Measurements from ENCODE around the gene C11orf24. TPM values are rescaled to one million over a fixed set of nuclear protein-coding genes. Genes with fewer than 3 reads are reported as not detected.

Gene C11orf24
- total and polyA plus RNA-seq, 9 of the 15 experiments (the other 6 are each of a cell fraction or from before 2014, with no cell fraction given) = 2.0 to 65.2 (median 32.5) TPM

DNA sequence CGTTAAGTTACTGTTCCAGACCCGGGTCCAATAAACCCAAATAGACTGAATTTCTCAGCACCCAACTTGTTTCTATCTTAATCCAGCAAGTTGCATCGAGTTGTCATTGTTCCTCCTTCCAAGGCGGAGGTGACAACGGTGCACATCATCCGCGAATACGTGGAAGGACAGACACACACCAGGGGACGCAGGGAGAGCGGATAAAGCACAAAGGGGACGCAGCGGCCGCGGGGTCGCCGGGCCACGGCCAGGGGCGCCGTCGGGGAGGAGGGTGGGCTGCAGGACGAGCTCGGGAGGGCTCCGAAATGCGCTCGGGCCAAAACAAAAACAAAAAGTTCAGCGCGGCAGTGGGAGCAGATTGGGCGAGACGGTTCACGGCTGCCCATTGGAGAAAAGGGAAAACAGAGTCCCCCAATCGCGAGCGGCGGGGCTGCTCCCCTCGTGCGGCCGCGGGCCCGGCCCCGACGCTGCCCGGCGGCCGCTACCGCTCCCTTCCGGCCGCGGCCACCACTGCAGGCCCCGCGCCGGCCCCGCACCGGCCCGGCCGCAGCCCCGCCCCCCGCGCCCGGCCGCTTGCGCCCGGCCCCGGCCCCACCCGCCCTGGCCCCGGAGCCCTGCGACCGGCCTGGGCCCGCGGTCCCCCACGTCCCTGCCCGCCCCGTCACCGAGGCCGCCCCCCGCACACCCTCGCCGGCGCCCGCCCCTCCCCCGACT, 59.2 kb downstream of the C11orf24 start (continued):
- TF ChIP-seq, protein P1, sequence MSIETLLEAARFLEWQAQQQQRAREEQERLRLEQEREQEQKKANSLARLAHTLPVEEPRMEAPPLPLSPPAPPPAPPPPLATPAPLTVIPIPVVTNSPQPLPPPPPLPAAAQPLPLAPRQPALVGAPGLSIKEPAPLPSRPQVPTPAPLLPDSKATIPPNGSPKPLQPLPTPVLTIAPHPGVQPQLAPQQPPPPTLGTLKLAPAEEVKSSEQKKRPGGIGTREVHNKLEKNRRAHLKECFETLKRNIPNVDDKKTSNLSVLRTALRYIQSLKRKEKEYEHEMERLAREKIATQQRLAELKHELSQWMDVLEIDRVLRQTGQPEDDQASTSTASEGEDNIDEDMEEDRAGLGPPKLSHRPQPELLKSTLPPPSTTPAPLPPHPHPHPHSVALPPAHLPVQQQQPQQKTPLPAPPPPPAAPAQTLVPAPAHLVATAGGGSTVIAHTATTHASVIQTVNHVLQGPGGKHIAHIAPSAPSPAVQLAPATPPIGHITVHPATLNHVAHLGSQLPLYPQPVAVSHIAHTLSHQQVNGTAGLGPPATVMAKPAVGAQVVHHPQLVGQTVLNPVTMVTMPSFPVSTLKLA (conservative IDR thresholded peaks at IDR 0.05) = peak; percentile 77 to 87
- TF ChIP-seq ZNF785 (CRISPR knock-in tag; IDR thresholded peaks at IDR 0.05) = peak; percentile 73
- TF ChIP-seq MXI1 (IDR thresholded peaks at IDR 0.05; ENCODE audit: low read depth, low read length) = 0 out of 2 replicates have a peak, but pooled peaks have one; percentile 19
- peak; percentile 61 for TF ChIP-seq HMGN3 (IDR thresholded peaks at IDR 0.05; ENCODE audit: borderline replicate concordance, extremely low read depth, insufficient read length, low read depth, low read length)
- TF ChIP-seq ZBTB9 (CRISPR knock-in tag; IDR thresholded peaks at IDR 0.05) = 0 out of 2 replicates have a peak, but pooled peaks have one; percentile 46
- TF ChIP-seq HDAC1 (IDR thresholded peaks at IDR 0.05) = peak in 1 of 2 experiments; percentile 72; a peak in 2 of 4 replicates
- TF ChIP-seq TRIM24 (IDR thresholded peaks at IDR 0.05) = peak in 1 of 2 experiments; percentile 39; a peak in 1 of 4 replicates
- TF ChIP-seq RBFOX2 (IDR thresholded peaks at IDR 0.05; ENCODE audit: low read depth, low read length) = peak; percentile 73
- TF ChIP-seq ERF (CRISPR knock-in tag; IDR thresholded peaks at IDR 0.05) = no peak
- TF ChIP-seq ATF6 (CRISPR knock-in tag; IDR thresholded peaks at IDR 0.05) = no peak
- TF ChIP-seq BCOR (IDR thresholded peaks at IDR 0.05) = 0 out of 2 replicates have a peak, but pooled peaks have one; percentile 12
- peak; percentile 55 for TF ChIP-seq KDM5B (IDR thresholded peaks at IDR 0.05; ENCODE audit: insufficient replicate concordance, low read depth, low read length)
- TF ChIP-seq CBX1 (IDR thresholded peaks at IDR 0.05; ENCODE audit: low read depth) = no peak
- TF ChIP-seq, protein P2, sequence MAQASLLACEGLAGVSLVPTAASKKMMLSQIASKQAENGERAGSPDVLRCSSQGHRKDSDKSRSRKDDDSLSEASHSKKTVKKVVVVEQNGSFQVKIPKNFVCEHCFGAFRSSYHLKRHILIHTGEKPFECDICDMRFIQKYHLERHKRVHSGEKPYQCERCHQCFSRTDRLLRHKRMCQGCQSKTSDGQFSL (CRISPR knock-in tag; IDR thresholded peaks at IDR 0.05) = 0 out of 2 replicates have a peak, but pooled peaks have one; percentile 37
- TF ChIP-seq, protein P2 (tag; IDR thresholded peaks at IDR 0.05) = no peak
- TF ChIP-seq SMAD4 (CRISPR knock-in tag; conservative IDR thresholded peaks at IDR 0.05) = peak; percentile 16; the same call in 1 of the 2 replicates
- TF ChIP-seq POLR2AphosphoS2 (IDR thresholded peaks at IDR 0.05; ENCODE audit: low read length) = no peak
